Measurements from ENCODE around the gene RMC1.

The RMC1 gene

DNA sequence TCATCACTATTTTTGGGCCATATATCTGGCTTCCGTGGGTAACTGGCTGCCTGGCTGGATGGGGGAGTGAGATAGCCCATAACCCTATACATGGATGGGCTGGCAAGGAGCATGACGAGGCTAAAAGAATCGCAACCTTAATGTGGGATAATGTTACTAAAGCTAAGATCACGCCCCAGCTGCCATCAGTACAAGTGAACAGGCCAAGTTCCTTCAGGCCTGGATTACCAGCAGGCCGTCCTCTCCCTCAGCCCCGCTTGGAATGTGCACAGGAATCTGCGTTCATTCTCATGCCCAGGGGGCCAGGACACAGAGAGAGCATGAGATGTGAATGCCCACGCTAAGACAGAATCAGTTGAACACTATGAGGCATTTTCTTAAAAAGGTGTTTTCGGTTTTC is 34.7 kb downstream of the RMC1 start:
- Histone ChIP-seq H3K18ac (ENCODE audit: low read length) (no peak overlapping the region), H3K27ac (ENCODE audit: low read depth, low read length) (no peak overlapping the region), H3K79me1 (ENCODE audit: low read length) (no peaks in the 10 kb centered on the region), H3K56ac (ENCODE audit: low read length) (no peak overlapping the region), H4K8ac (ENCODE audit: low read depth, low read length) (no peak overlapping the region), H3K9ac (ENCODE audit: low read length) (no peak overlapping the region), H3K4me3 (ENCODE audit: low read length) (no peak overlapping the region), H2AK5ac (ENCODE audit: low read length) (no peak overlapping the region), H2BK120ac (ENCODE audit: low read depth, low read length) (no peak overlapping the region), H3K4ac (ENCODE audit: low read depth, low read length) (no peak overlapping the region), H2BK5ac (ENCODE audit: low read length) (no peak overlapping the region), H3K36me3 (ENCODE audit: control insufficient read depth, insufficient read depth, low read length) (peaks cover 29% of the 10 kb centered on the region), H3K23ac (ENCODE audit: low read length) (no peak overlapping the region), H2BK15ac (replicated peaks; ENCODE audit: low read depth) (no peak overlapping the region), H3K4me2 (ENCODE audit: low read length) (no peak overlapping the region), H3K79me2 (ENCODE audit: control insufficient read depth, insufficient read depth, low read length) (no peaks in the 10 kb centered on the region), H3K27me3 (ENCODE audit: insufficient read depth, low read length, poor library complexity) (no peaks in the 10 kb centered on the region), H3K4me1 (ENCODE audit: control insufficient read depth, low read depth, low read length) (no peaks in the 10 kb centered on the region), H4K5ac (ENCODE audit: low read length) (no peak overlapping the region)
- no peak for DNase-seq
- WGBS (ENCODE audit: extremely low coverage, insufficient coverage, low lambda C conversion rate), result no CpG with 5 or more reads among the region's 9 CpGs

DNA sequence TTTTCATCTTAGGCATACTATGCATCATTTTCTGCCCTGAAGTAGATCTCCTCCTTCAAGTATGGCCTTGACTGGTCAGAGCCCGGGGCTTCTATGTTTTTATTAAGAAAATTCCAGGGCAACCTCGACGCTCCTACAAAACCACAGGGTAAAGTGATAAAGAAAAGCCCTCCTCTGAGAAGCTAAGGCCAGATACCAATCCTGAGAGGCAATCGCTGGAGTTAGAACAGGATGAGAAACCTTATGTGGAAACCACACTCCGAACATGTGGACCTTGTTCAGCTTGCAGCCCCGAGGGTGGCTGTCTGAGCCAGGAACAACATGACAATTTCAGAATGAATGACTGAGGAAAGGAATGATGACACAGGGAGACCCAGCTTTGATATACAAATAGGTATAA is 35.6 kb downstream of the RMC1 start:
- DNase-seq, result no peak
- no CpG with 5 or more reads among the region's 6 CpGs for WGBS (ENCODE audit: extremely low coverage, insufficient coverage, low lambda C conversion rate)
- H3K23ac ChIP-seq (ENCODE audit: low read length), result no peak overlapping the region
- H3K27me3 ChIP-seq (ENCODE audit: insufficient read depth, low read length, poor library complexity), result no peaks in the 10 kb centered on the region
- no peak overlapping the region for H3K18ac ChIP-seq (ENCODE audit: low read length)
- H3K4me3 ChIP-seq (ENCODE audit: low read length), result no peak overlapping the region
- H3K4me2 ChIP-seq (ENCODE audit: low read length), result no peak overlapping the region
- H2BK15ac ChIP-seq (replicated peaks; ENCODE audit: low read depth), result no peak overlapping the region
- H2AK5ac ChIP-seq (ENCODE audit: low read length), result no peak overlapping the region
- peaks cover 29% of the 10 kb centered on the region for H3K36me3 ChIP-seq (ENCODE audit: control insufficient read depth, insufficient read depth, low read length)
- no peak overlapping the region for H3K4ac ChIP-seq (ENCODE audit: low read depth, low read length)
- H4K8ac ChIP-seq (ENCODE audit: low read depth, low read length), result no peak overlapping the region
- H3K79me1 ChIP-seq (ENCODE audit: low read length), result no peaks in the 10 kb centered on the region
- no peaks in the 10 kb centered on the region for H3K79me2 ChIP-seq (ENCODE audit: control insufficient read depth, insufficient read depth, low read length)
- no peak overlapping the region for H3K56ac ChIP-seq (ENCODE audit: low read length)
- no peaks in the 10 kb centered on the region for H3K4me1 ChIP-seq (ENCODE audit: control insufficient read depth, low read depth, low read length)
- H3K27ac ChIP-seq (ENCODE audit: low read depth, low read length), result no peak overlapping the region
- H2BK5ac ChIP-seq (ENCODE audit: low read length), result no peak overlapping the region
- no peak overlapping the region for H3K9ac ChIP-seq (ENCODE audit: low read length)
- no peak overlapping the region for H4K5ac ChIP-seq (ENCODE audit: low read length)
- H2BK120ac ChIP-seq (ENCODE audit: low read depth, low read length), result no peak overlapping the region

DNA sequence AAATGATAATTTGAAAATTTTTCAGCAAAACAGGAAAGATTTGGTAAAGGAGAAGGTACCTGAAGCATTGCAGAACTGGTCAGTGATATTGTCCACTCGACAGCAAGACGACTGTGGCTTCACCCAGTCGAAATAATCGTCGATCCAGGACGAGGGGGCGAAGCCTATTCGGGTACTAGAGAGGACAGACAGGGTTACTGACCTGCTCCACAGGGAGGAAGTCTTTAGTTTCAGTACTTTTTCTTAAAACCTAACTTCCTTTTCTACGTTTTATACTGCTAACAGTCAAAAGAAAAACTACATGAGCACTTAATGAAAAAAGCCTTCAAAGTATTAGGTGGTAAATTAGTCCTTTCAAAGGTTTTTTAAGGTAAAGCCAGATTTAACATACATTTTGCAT is 36.0 kb downstream of the RMC1 start:
- H3K36me3 ChIP-seq (ENCODE audit: control insufficient read depth, insufficient read depth, low read length), result peaks cover 30% of the 10 kb centered on the region
- no peak overlapping the region for H2BK120ac ChIP-seq (ENCODE audit: low read depth, low read length)
- WGBS (ENCODE audit: extremely low coverage, insufficient coverage, low lambda C conversion rate), result no CpG with 5 or more reads among the region's 9 CpGs
- no peak overlapping the region for H3K9ac ChIP-seq (ENCODE audit: low read length)
- no peak overlapping the region for H3K27ac ChIP-seq (ENCODE audit: low read depth, low read length)
- no peak overlapping the region for H3K23ac ChIP-seq (ENCODE audit: low read length)
- H3K4me1 ChIP-seq (ENCODE audit: control insufficient read depth, low read depth, low read length), result no peaks in the 10 kb centered on the region
- H3K4ac ChIP-seq (ENCODE audit: low read depth, low read length), result no peak overlapping the region
- no peaks in the 10 kb centered on the region for H3K27me3 ChIP-seq (ENCODE audit: insufficient read depth, low read length, poor library complexity)
- H3K4me2 ChIP-seq (ENCODE audit: low read length), result no peak overlapping the region
- no peak for DNase-seq
- no peak overlapping the region for H3K56ac ChIP-seq (ENCODE audit: low read length)
- H3K79me2 ChIP-seq (ENCODE audit: control insufficient read depth, insufficient read depth, low read length), result no peaks in the 10 kb centered on the region
- H2BK5ac ChIP-seq (ENCODE audit: low read length), result no peak overlapping the region
- no peak overlapping the region for H2BK15ac ChIP-seq (replicated peaks; ENCODE audit: low read depth)
- H3K4me3 ChIP-seq (ENCODE audit: low read length), result no peak overlapping the region
- no peaks in the 10 kb centered on the region for H3K79me1 ChIP-seq (ENCODE audit: low read length)
- no peak overlapping the region for H2AK5ac ChIP-seq (ENCODE audit: low read length)
- no peak overlapping the region for H4K8ac ChIP-seq (ENCODE audit: low read depth, low read length)
- H4K5ac ChIP-seq (ENCODE audit: low read length), result no peak overlapping the region
- H3K18ac ChIP-seq (ENCODE audit: low read length), result no peak overlapping the region

DNA sequence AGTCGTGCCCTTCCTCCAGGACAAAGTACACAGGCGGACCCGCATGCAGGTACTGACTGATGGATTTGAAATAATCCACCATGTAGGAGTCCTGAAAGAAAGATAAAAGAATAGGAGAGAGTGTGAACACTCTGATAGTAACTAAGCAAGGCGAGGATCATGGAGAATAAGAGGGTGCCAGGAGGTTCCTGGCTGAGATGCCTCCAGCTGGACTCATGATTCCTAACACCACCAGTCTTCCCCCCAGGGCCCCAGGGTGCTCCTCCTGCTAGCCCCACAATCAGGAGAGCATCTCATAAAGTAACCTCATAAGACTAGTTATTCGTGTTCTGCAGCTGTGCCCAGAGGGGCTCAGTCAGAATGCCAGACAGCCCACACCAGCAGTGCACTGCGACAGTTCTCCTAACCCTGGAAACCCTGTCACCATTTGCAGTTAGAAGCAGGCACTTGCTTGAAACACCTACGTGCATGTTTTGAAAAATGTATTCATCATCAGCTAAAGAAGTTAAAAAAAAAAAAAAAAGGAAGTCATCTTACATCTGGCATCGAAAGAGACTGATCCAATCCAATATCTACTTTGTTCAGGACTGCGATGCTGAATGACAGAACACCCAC is 36.7 kb downstream of the RMC1 start:
- H3K27me3 ChIP-seq (ENCODE audit: insufficient read depth, low read length, poor library complexity), result no peaks in the 10 kb centered on the region
- no CpG with 5 or more reads among the region's 9 CpGs for WGBS (ENCODE audit: extremely low coverage, insufficient coverage, low lambda C conversion rate)
- H2BK120ac ChIP-seq (ENCODE audit: low read depth, low read length), result no peak overlapping the region
- no peak overlapping the region for H2BK15ac ChIP-seq (replicated peaks; ENCODE audit: low read depth)
- H3K23ac ChIP-seq (ENCODE audit: low read length), result no peak overlapping the region
- no peak overlapping the region for H3K9ac ChIP-seq (ENCODE audit: low read length)
- H2AK5ac ChIP-seq (ENCODE audit: low read length), result no peak overlapping the region
- H3K4ac ChIP-seq (ENCODE audit: low read depth, low read length), result no peak overlapping the region
- no peak overlapping the region for H3K4me2 ChIP-seq (ENCODE audit: low read length)
- H3K4me3 ChIP-seq (ENCODE audit: low read length), result no peak overlapping the region
- H3K27ac ChIP-seq (ENCODE audit: low read depth, low read length), result no peak overlapping the region
- no peaks in the 10 kb centered on the region for H3K4me1 ChIP-seq (ENCODE audit: control insufficient read depth, low read depth, low read length)
- no peak for DNase-seq
- no peaks in the 10 kb centered on the region for H3K79me2 ChIP-seq (ENCODE audit: control insufficient read depth, insufficient read depth, low read length)
- H3K56ac ChIP-seq (ENCODE audit: low read length), result no peak overlapping the region
- H2BK5ac ChIP-seq (ENCODE audit: low read length), result no peak overlapping the region
- H3K79me1 ChIP-seq (ENCODE audit: low read length), result no peaks in the 10 kb centered on the region
- H3K18ac ChIP-seq (ENCODE audit: low read length), result no peak overlapping the region
- H3K36me3 ChIP-seq (ENCODE audit: control insufficient read depth, insufficient read depth, low read length), result peaks cover 30% of the 10 kb centered on the region
- H4K8ac ChIP-seq (ENCODE audit: low read depth, low read length), result no peak overlapping the region
- H4K5ac ChIP-seq (ENCODE audit: low read length), result no peak overlapping the region

DNA sequence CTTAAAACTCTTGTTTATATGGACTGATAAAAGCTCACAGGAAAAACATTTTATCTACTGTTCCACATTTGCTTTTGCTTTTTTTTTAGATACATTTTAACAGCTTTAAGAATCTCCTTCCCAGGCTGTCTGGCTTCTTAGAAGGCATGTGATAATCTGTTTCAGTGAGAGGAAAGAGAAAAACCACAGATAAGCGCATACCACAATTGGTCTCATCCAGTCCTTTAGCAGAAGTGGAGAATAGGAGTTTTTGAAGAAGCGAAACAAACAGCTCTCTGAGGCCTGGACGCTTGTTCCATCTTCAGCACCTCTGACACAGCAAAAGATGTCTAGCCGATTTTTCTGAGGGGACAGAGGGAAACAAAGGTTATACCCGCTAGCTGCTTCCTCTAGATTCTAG is 37.6 kb downstream of the RMC1 start:
- no peak overlapping the region for H3K9ac ChIP-seq (ENCODE audit: low read length)
- no peak overlapping the region for H4K8ac ChIP-seq (ENCODE audit: low read depth, low read length)
- H2BK15ac ChIP-seq (replicated peaks; ENCODE audit: low read depth), result no peak overlapping the region
- DNase-seq, result no peak
- no peak overlapping the region for H3K4me3 ChIP-seq (ENCODE audit: low read length)
- no peak overlapping the region for H3K23ac ChIP-seq (ENCODE audit: low read length)
- no peaks in the 10 kb centered on the region for H3K27me3 ChIP-seq (ENCODE audit: insufficient read depth, low read length, poor library complexity)
- no peak overlapping the region for H4K5ac ChIP-seq (ENCODE audit: low read length)
- WGBS (ENCODE audit: extremely low coverage, insufficient coverage, low lambda C conversion rate), result no CpG with 5 or more reads among the region's 5 CpGs
- H2BK120ac ChIP-seq (ENCODE audit: low read depth, low read length), result no peak overlapping the region
- no peaks in the 10 kb centered on the region for H3K79me2 ChIP-seq (ENCODE audit: control insufficient read depth, insufficient read depth, low read length)
- H3K4ac ChIP-seq (ENCODE audit: low read depth, low read length), result no peak overlapping the region
- H3K27ac ChIP-seq (ENCODE audit: low read depth, low read length), result no peak overlapping the region
- no peak overlapping the region for H3K18ac ChIP-seq (ENCODE audit: low read length)
- H3K36me3 ChIP-seq (ENCODE audit: control insufficient read depth, insufficient read depth, low read length), result peaks cover 26% of the 10 kb centered on the region
- no peak overlapping the region for H2BK5ac ChIP-seq (ENCODE audit: low read length)
- no peak overlapping the region for H3K56ac ChIP-seq (ENCODE audit: low read length)
- no peak overlapping the region for H2AK5ac ChIP-seq (ENCODE audit: low read length)
- H3K4me1 ChIP-seq (ENCODE audit: control insufficient read depth, low read depth, low read length), result no peaks in the 10 kb centered on the region
- no peak overlapping the region for H3K4me2 ChIP-seq (ENCODE audit: low read length)
- no peaks in the 10 kb centered on the region for H3K79me1 ChIP-seq (ENCODE audit: low read length)

Measured in mesendoderm (in vitro differentiated cells).